Chondrocyte (in vitro differentiated cells): ENCODE data around the gene PSMA5. TPM values are rescaled to one million over a fixed set of nuclear protein-coding genes. Genes with fewer than 3 reads are reported as not detected.

Source experiments
- DNase-seq: peaks from one replicate; pipeline ENCODE4 v3.0.0; 2021; ENCODE audit warnings: mixed read lengths, low spot score
- H3K27ac Mint-ChIP-seq: one replicate; pipeline ENCODE4 v1.8.0; 2021; ENCODE audit warnings: mild to moderate bottlenecking, moderate library complexity, mixed read lengths; ENCODE audit not compliant: unreplicated experiment
- H3K27me3 Mint-ChIP-seq: 2 replicates; pipeline ENCODE4 v1.8.0; 2021; ENCODE audit warnings: low read depth, mixed read lengths
- H3K36me3 Mint-ChIP-seq: 2 replicates; pipeline ENCODE4 v1.8.0; 2021; ENCODE audit warnings: low read depth, mixed read lengths
- H3K4me1 Mint-ChIP-seq: 2 replicates; pipeline ENCODE4 v1.8.0; 2021; ENCODE audit warnings: low read depth, mild to moderate bottlenecking, mixed read lengths
- H3K4me3 Mint-ChIP-seq: one replicate; pipeline ENCODE4 v1.8.0; 2021; ENCODE audit warnings: mild to moderate bottlenecking, moderate library complexity, mixed read lengths; ENCODE audit not compliant: unreplicated experiment
- H3K9me3 Mint-ChIP-seq: 2 replicates; pipeline ENCODE4 v1.8.0; 2021; ENCODE audit warnings: low read depth, mixed read lengths
- total RNA-seq: library from RNA; stranded (reverse); gene quantifications from 3 replicates; pipeline ENCODE4 v1.2.1, GENCODE V29; 2021
- TF ChIP-seq, protein P1 (sequence below): fragments of 200-600 bp; sonication (generic); IDR thresholded peaks from 2 replicates; pipeline ENCODE4 v1.5.0; 2021; ENCODE audit warnings: antibody characterized with exemption, mild to moderate bottlenecking, moderate library complexity

The PSMA5 gene
- total RNA-seq, 1 donor from 2014 or later, result 80.2 TPM

DNA sequence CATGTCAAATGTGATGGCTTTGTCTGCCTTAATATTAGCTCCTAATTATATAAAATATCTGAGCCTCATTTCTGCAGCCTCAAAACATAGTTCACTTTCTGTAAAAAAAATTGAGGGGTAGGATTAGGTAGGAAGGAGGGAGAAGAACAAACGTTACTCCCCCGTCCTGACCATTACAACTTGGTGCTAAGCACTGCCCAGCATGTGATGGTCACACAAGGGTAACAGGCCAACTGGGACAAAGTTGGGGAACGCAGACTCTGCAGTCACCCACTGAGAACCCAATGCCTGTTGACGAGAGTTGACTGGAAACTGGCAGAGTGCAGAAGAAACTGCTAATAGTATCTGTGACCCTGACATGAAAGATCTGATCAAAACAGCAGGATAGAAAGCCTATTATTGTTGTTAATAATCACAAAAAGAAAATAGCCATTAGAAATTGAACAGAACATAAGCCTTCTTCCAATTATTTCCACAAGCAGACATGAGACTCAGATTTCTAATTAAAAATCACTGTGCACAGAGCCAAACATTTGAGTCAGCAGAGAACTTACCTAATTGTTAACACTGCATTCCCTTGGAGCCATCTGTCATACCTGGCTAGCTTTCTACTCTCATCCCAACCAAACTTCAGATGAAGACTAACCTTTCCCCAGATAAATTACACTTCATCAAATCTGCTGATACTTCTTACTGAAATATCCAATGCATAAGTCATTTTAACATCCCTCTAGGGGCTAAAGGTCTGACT lies 34.0 kb downstream of the PSMA5 start:
- DNase-seq, result no peak
- no peaks in the 10 kb centered on the region for H3K36me3 Mint-ChIP-seq
- no peaks in the 10 kb centered on the region for H3K9me3 Mint-ChIP-seq
- peaks cover 87% of the 10 kb centered on the region for H3K4me1 Mint-ChIP-seq
- no peaks in the 10 kb centered on the region for H3K27me3 Mint-ChIP-seq
- H3K4me3 Mint-ChIP-seq, result peak overlapping the region; percentile 63
- H3K27ac Mint-ChIP-seq, result peak overlapping the region; percentile 96
- TF ChIP-seq, protein P1, sequence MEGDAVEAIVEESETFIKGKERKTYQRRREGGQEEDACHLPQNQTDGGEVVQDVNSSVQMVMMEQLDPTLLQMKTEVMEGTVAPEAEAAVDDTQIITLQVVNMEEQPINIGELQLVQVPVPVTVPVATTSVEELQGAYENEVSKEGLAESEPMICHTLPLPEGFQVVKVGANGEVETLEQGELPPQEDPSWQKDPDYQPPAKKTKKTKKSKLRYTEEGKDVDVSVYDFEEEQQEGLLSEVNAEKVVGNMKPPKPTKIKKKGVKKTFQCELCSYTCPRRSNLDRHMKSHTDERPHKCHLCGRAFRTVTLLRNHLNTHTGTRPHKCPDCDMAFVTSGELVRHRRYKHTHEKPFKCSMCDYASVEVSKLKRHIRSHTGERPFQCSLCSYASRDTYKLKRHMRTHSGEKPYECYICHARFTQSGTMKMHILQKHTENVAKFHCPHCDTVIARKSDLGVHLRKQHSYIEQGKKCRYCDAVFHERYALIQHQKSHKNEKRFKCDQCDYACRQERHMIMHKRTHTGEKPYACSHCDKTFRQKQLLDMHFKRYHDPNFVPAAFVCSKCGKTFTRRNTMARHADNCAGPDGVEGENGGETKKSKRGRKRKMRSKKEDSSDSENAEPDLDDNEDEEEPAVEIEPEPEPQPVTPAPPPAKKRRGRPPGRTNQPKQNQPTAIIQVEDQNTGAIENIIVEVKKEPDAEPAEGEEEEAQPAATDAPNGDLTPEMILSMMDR, result no peak

DNA sequence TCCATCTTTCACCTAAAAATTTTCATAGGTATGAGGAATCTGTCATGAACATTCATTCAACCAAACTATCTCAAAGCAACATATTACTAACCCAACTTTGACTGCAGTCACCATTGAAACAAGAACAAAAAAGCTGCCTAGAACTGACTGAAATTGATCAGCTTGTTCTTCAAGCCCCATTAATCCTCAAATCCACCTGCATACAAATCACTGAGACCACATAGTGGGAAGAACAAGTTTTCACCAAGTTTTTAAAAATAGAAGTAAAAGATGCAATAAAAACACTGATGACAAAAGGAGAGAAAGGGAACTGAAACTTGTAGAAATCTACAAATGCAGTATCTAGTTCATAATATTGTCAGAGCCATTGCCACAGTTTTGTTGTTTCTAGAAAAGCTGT lies 34.6 kb downstream of the PSMA5 start:
- no peaks in the 10 kb centered on the region for H3K27me3 Mint-ChIP-seq
- H3K36me3 Mint-ChIP-seq, result no peaks in the 10 kb centered on the region
- DNase-seq, result no peak
- TF ChIP-seq, protein P1, result no peak
- peaks cover 83% of the 10 kb centered on the region for H3K4me1 Mint-ChIP-seq
- peak overlapping the region; percentile 63 for H3K4me3 Mint-ChIP-seq
- no peaks in the 10 kb centered on the region for H3K9me3 Mint-ChIP-seq
- peak overlapping the region; percentile 96 for H3K27ac Mint-ChIP-seq

DNA sequence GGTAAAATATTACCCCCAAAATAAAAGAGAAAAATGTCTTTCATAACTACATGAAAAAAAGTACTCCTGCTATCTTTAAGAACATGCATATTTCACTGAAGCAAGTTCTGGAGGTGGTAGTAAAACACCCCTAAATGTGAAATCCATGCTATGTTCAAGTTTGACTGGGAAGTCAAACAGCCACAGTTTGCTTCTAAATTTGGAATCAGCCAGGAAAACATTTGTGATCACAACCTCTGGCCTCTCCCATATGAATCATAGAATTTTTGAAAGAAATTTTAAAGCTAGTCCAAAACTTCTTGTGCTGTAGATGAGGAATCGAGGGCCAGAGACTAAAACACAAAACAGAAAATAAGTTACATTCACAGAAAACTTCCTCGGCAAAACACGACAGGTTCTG lies 35.1 kb downstream of the PSMA5 start:
- TF ChIP-seq, protein P1, result no peak
- DNase-seq, result no peak
- Mint-ChIP-seq H3K4me1 (peaks cover 83% of the 10 kb centered on the region), H3K9me3 (no peaks in the 10 kb centered on the region), H3K36me3 (no peaks in the 10 kb centered on the region), H3K4me3 (peak overlapping the region; percentile 63), H3K27ac (peak overlapping the region; percentile 96), H3K27me3 (no peaks in the 10 kb centered on the region)

DNA sequence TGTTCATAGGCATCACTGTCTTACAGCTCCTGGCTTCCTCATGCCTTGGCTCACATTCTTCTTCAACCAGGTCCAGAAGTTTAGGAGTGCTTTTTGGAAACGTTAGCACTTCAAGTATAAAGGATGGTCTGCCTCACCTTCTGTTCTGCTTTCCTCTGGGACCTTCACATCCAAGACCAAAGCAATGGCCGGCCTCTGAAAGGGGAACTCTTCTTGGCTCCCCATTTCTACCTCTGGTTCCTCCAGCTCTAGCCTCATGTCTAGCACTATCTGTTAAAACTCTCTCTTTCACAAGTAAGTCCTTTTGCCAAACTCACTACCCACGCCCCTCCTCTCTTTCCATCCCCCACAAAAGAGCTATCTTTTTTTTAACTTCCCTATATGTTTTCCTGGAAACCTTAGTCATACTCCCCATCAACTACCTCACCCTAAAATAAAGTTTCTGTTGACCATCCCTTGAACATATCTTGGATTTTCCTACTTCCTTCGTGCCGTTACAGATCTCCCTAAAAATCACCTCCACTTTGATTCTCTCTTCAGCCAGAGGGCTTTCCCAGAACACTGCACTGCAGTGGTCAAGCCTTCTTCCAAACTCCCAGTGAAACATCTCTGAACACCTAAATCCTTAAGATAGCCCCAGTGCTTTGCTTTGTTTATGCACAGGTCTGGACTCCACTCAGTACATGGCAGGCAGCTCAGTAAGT lies 36.5 kb downstream of the PSMA5 start:
- peaks cover 83% of the 10 kb centered on the region for H3K4me1 Mint-ChIP-seq
- TF ChIP-seq, protein P1, result no peak
- H3K27ac Mint-ChIP-seq, result peak overlapping the region; percentile 72
- no peaks in the 10 kb centered on the region for H3K27me3 Mint-ChIP-seq
- peak overlapping the region; percentile 17 for H3K4me3 Mint-ChIP-seq
- no peak for DNase-seq
- H3K9me3 Mint-ChIP-seq, result peaks cover 3% of the 10 kb centered on the region
- no peaks in the 10 kb centered on the region for H3K36me3 Mint-ChIP-seq

DNA sequence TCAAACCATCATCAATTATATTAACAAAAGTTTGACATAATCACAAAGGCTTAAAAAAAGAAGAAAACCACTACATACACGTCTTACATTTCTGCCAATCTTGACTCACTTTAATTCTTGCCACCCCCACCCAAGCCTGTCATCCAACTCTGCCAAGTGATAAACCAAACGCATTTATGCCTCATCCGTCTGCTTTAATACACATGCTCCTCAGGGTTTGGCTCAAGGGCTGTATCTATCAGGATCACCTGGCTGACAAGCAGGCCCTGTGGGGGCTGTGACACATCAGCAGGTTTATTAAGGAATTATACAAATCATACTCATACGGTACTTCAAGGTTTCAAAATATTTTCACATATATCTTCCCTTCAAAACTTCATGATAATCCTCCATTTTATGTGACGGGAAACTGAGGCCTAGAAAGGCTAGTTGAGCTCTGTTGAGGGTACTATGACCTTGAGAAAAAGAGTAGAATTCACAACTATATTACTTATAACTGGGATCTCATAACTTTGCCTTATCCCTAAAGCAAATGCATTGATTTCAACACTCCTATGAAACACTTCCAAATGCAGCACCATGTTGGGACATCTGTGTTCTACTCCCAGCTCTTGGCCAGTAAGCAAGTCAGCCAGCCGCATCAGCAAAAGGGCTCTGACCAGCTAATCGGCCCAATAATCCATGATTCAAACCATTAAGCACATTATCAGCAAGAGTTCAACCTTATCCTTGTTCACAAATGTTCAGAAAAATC lies 37.2 kb downstream of the PSMA5 start:
- H3K27ac Mint-ChIP-seq, result peak overlapping the region; percentile 72
- peaks cover 83% of the 10 kb centered on the region for H3K4me1 Mint-ChIP-seq
- no peaks in the 10 kb centered on the region for H3K27me3 Mint-ChIP-seq
- no peak for DNase-seq
- H3K4me3 Mint-ChIP-seq, result no peak overlapping the region
- H3K36me3 Mint-ChIP-seq, result no peaks in the 10 kb centered on the region
- H3K9me3 Mint-ChIP-seq, result peaks cover 9% of the 10 kb centered on the region
- TF ChIP-seq, protein P1, result no peak
